HG03342 (cell line): ENCODE measurements around the gene GSTK1.
A peak's percentile ranks its signal among the peaks of the same experiment; 100 is the strongest.
"Not testable (repeated sequence)": the region's sequence is repeated elsewhere in the genome, so short reads cannot be mapped to it uniquely, and the experiment has no call there.

Experiments used
- ATAC-seq: cut with Tn5 transposase; IDR thresholded peaks from one replicate; pipeline ENCODE4 v1.9.1; 2021; ENCODE audit warnings: mild to moderate bottlenecking, moderate library complexity; ENCODE audit not compliant: unreplicated experiment

The GSTK1 gene

GRCh38 chr7:143265017-143265693 is 1.9 kb downstream of the GSTK1 start:
- ATAC-seq, result no peak

- ATAC-seq, result no peak
Observed at GRCh38 chr7:143269251-143269650, 6.0 kb downstream of the GSTK1 start.

GRCh38 chr7:143271240-143271639 is 8.0 kb downstream of the GSTK1 start:
- ATAC-seq, result no peak

- no peak for ATAC-seq
Observed at GRCh38 chr7:143272871-143273270, 9.6 kb downstream of the GSTK1 start.

- no peak for ATAC-seq
Observed at GRCh38 chr7:143279186-143280098, 16.2 kb downstream of the GSTK1 start.

GRCh38 chr7:143280160-143280559 is 16.9 kb downstream of the GSTK1 start:
- no peak for ATAC-seq

- no peak for ATAC-seq
Observed at GRCh38 chr7:143280566-143280965, 17.3 kb downstream of the GSTK1 start.

GRCh38 chr7:143281529-143281928 is 18.3 kb downstream of the GSTK1 start:
- ATAC-seq, result no peak

GRCh38 chr7:143282124-143282523 is 18.9 kb downstream of the GSTK1 start:
- ATAC-seq, result no peak

- no peak for ATAC-seq
Observed at GRCh38 chr7:143283381-143283780, 20.1 kb downstream of the GSTK1 start.

GRCh38 chr7:143284591-143285469 is 21.6 kb downstream of the GSTK1 start, which contains the start of gene TMEM139:
Gene TMEM139, plus strand, starts transcription at chr7:143284958. Its CDS starts 1,000 bp downstream, at chr7:143285958.
- no peak for ATAC-seq

GRCh38 chr7:143285470-143285778 is 22.2 kb downstream of the GSTK1 start:
- ATAC-seq, result no peak

- ATAC-seq, result no peak
Observed at GRCh38 chr7:143285806-143286521, 22.7 kb downstream of the GSTK1 start.

- ATAC-seq, result no peak
Observed at GRCh38 chr7:143286522-143286890, 23.3 kb downstream of the GSTK1 start.

GRCh38 chr7:143287339-143287934 is 24.2 kb downstream of the GSTK1 start:
- ATAC-seq, result no peak

GRCh38 chr7:143287935-143288826 is 24.9 kb downstream of the GSTK1 start, which contains the start of gene CASP2:
Gene CASP2, plus strand, starts transcription at chr7:143288351. Its CDS starts 105 bp downstream, at chr7:143288456.
- peak; percentile 90 for ATAC-seq

GRCh38 chr7:143288836-143289235 is 25.6 kb downstream of the GSTK1 start:
- ATAC-seq, result no peak

- ATAC-seq, result no peak
Observed at GRCh38 chr7:143289421-143289820, 26.2 kb downstream of the GSTK1 start.

- not testable (repeated sequence) for ATAC-seq
Observed at GRCh38 chr7:143289888-143290287, 26.6 kb downstream of the GSTK1 start.
